Mucosa of gallbladder (tissue), 1 donor: ENCODE measurements around the gene ARHGAP27. TPM values are rescaled to one million over a fixed set of nuclear protein-coding genes. Genes with fewer than 3 reads are reported as not detected.
"Not testable (repeated sequence)": the region's sequence is repeated elsewhere in the genome, so short reads cannot be mapped to it uniquely, and the experiment has no call there.

ENCODE experiments used
- DNase-seq: peaks from one replicate; pipeline ENCODE4 v3.0.0-alpha.2; 2020; ENCODE audit warnings: low spot score
- total RNA-seq: library from RNA; stranded (reverse); gene quantifications from one replicate; pipeline ENCODE4 v1.2.1, GENCODE V29; 2021
- donor health status: DM: no; HTN: no; CAD: no.

ARHGAP27 gene
- total RNA-seq, 1 donor from 2014 or later: 98.1 TPM

DNA sequence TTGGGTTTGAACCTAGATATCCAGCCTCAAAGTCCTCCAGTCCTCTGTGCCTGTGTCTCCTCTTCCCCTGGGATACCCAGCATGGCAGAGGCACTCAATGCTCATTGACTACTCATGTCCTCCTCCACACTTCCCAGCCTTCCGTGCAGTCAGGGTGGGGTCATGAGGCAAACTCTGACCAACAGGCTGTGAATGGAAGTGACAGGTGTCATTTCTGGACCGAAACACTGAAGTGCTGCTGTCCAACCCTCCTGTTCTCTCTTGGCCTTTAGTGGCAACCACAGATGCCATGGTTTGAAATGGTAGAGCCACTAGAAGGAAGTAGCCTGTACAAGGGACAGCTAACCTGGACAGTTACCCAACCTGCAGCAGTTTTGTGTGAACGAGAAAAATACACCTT lies 69.2 kb downstream of the ARHGAP27 start:
- no peak for DNase-seq

DNA sequence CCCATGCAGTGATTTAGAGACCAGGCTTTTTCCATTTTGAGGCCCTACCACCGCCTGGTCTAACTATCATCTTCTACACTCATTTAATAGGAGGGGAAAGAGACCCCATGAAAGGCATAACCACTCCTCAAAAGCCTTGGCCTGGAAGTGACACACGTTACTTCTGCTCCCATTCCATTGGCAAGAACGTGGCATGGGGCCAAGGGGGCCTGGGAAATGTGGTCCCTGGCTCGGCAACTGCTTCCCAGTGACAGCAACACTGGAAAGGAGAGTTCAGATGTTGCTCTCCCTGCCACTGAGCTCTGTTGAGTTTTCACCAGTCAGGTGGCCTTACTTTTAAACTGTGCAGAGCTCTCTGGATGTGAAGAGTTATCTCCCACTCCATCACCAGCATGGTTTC lies 70.7 kb downstream of the ARHGAP27 start:
- no peak for DNase-seq

DNA sequence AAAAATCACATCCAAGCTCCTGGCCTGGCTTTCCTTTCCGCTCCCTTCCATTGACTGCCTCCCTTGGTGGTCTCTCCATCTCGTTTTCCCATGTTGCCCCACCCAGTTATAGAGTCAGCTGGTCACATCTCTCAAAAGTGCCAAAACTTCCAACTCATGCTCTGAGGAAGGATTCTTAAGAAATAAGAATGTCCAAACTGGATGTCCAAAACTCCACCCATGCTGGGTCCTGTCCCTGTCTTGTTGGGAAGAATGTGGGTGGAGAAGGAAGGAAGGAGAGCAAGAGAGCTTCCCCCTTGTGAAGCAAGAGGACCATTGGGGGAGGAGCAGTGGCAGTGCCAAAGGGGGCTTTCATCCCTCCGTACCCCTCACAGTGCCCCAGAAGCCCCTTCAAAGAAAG lies 71.2 kb downstream of the ARHGAP27 start:
- no peak for DNase-seq

DNA sequence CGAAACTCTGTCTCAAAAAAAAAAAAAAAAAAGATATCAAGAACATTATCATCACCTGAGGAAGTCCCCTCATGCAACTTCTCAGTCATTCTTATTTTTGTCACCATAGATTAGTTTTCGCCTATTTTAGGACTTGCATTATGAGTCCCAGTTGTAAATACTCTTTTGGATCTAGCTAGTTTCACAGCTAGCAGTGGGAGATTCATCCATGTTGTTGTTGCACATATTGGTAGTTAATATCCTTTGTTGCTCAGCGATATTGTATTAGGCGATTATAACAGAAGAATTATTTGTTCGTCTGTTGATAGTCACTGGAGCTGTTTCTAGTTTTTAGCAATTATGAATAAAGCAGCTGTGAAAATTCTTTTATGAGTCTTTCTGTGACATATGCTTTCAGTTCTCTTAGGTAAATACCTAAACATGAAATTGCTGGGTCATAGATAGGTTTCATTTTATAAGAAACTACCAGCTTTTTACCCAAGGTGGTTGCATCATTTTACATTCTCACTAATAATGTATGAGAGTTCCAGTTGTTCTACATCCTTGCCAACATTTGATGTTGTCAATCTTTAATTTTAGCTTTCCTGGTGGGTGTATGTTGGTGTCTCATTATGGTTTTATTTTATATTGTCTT lies 75.2 kb downstream of the ARHGAP27 start:
- DNase-seq: no peak

DNA sequence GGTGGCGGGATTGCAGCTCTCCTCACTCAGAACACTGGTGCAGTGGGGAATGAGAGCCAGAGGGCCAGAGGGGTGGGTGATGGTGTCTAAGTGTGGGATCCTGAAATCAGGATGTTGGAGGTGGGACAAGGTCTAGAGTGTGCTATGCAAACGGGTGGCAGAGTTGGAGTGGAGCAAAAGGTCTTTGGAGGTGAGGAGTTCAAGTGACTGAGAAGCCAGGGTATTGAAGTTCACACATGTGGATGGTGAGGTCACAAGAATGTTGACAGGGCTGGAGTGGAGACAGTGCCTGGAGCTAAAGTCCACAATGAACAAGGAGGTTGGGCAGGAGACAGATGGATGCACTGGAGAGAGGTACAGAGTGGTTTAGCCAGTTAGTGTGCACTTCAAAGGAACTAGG lies 77.6 kb downstream of the ARHGAP27 start:
- no peak for DNase-seq

DNA sequence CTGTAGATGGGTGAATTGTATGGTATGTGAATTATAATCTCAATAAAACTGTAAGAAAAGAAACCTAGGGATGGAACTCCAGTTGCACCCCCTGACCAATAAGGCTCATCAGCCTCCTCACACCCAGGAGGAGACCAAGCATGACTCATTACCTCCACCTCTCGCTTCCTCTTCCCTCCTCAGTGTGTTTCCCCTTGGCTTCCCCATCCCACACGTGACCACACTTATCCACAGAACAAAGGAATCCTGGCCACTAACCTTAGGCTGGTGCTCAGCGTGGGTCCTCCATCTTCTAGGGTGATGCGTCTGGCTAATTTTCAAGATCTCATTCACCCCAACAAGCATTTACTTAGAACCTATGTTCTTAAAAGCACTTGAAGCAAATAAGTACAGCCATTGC lies 79.6 kb downstream of the ARHGAP27 start:
- DNase-seq: no peak

DNA sequence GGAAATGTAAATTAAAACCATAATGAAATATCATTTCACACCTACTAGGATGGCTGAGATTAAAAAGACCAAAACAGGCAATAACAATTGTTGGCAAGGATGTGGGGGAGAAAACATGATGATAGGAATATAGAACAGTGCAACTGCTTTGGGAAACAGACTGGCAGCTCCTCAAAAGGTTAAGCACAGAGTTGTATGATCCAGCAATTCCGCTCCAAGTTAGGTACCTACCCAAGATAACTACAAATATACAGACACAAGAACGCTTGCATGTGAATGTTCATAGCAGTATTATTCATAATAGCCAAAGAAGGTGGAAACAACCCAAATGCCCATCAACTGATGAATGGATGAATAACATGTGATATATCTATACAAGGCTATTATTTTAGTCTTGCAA lies 80.8 kb downstream of the ARHGAP27 start:
- no peak for DNase-seq

DNA sequence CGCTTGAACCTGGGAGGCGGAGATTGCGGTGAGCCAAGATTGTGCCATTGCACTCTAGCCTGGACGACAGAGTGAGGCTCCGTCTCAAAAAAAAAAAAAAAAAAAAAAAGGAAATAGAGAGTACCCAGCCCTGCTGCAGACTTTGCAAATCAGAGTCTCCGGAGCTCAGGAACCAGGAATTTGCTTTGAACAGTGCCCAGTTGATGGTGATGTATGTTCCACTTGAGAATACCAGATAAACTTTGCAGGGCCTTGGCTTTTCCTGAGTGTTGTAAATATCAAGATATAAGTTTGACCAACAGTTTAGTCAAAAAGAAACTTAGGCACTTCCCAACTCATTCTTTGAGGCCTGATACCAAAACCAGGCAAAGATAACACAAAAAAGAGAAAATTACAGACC lies 85.2 kb downstream of the ARHGAP27 start:
- DNase-seq: no peak

DNA sequence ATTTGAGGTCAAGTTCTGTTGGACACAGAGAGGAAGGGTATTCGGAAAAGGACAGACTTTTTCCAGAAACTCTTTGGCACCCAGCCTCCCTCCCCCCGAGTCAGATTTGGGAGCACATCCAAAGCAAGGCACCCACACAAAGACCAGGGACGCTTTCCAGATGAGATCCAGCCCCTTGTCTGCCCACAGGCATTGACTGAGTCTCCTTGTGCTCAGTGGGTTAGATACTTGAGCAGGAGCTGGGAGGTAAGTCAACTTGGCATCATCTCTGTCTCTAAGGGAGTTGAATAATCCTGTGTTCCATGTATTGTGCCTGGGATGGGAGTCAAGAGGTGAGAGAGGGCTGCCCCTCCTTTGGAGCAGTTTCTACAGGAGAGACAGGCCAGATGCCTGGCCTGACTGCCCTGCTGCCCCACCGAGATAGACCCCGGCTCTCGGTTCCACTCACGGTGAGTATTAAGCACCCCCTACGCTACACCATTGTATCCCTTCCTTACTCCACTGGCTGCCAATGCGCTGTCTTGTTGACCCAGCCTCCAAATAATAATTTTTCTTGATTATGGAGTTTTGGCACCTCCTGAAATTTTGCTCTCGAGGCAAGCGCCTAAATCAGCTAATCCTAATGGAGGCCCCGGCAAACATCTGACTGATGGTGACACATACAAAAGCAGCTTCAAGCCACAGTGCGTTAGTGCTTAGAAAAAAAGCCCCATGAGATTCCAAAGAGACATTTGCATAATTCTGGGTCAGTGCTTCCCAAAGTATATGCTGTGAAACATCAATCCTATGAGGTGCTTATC lies 86.3 kb downstream of the ARHGAP27 start:
- DNase-seq: no peak

DNA sequence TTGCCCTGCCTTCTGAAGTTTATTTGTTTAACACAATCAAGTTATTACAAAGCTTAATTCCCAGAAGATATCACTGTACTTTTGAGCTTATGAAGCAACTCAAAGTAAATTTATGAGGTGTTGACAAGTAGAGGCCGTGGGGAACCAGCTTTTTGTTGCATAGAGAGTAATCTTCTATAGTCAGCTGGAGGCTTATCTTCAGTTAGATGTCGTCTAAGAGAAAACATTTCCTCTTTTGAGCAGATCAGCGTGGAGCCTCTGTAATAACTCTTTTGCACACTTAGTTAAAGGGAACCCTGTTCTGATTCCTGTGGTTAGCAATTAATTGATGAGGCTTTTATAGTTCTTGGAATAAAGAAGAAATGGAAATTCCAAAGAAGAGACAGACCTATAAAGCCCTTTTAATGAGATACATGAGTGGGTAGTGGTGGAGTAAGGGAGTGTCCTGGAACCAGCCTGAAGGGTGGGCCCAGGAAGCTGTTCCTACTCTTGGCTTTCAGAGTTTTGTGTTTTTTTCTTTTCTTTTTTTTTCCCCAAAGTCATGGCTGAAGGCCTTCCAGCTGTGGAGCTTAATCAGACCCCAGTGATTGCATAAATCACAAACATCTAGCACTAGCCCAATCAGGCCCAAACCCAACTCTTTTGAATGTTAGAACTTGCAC lies 87.0 kb downstream of the ARHGAP27 start:
- DNase-seq: no peak

DNA sequence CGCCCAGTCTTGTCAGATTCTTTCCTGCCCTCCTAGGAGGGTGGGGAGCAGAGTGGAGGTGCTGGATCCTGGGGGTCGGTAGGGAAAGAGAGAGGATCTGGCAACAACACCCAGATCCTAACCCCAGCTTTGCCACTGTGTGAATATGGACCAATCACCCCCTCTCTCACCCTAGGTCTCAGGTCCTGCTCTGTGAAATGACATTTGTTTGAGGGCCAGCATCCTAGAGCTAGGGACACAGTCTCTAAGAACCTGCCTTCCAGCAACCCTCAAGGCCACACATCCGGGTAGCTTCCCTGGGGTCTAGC lies 87.5 kb downstream of the ARHGAP27 start:
- no peak for DNase-seq

DNA sequence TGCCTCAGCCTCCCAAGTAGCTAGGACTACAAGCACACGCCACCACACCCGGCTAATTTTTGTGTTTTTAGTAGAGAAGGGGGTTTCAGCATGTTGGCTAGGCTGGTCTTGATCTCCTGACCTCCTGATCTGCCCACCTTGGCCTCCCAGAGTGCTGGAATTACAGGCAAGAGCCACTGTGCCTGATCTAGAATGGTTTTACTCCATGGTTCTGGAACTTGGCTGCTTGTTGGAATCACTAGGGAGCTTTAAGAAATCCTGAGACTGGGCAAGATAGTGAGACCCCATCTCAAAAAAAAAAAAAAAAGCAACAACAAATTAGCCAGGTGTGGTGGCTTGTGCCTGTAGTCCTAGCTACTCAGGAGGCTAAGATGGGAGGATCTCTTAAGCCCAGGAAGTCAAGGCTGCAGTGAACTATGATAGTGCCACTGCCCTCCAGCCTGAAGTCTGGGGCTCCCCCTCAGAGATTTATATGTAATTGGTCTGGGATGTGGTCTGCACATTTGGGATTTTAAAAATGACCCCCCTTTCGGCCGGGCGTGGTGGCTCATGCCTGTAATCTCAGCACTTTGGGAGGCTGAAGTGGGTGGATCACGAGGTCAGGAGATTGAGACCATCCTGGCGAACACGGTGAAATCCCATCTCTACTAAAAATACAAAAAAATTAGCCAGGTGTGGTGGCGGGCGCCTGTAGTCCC lies 88.6 kb downstream of the ARHGAP27 start:
- not testable (repeated sequence) for DNase-seq

Other genes starting within 250 kb of the ARHGAP27 start
- gene FMNL1, start 211.0 kb downstream of the ARHGAP27 start, total RNA-seq: 30.7 TPM
- not detected for gene SPATA32, start 170.8 kb downstream of the ARHGAP27 start, total RNA-seq
- 19.1 TPM for gene MAP3K14, start 115.8 kb downstream of the ARHGAP27 start, total RNA-seq
- gene PLEKHM1, start 57.9 kb upstream of the ARHGAP27 start, total RNA-seq: 71.9 TPM